ENCODE results near the gene COL2A1.

GRCh38 chr12:48010366-48010970 is 6.2 kb upstream of the COL2A1 start:
- TF ChIP-seq ARNTL (CRISPR knock-in tag; IDR thresholded peaks at IDR 0.05; ENCODE audit: borderline replicate concordance, low read depth) (no peak), ZFP30 (CRISPR knock-in tag; IDR thresholded peaks at IDR 0.05) (no peak), OSR1 (CRISPR knock-in tag; IDR thresholded peaks at IDR 0.05) (no peak), CSDC2 (CRISPR knock-in tag; IDR thresholded peaks at IDR 0.05) (no peak), PPARA (CRISPR knock-in tag; IDR thresholded peaks at IDR 0.05; ENCODE audit: borderline replicate concordance) (no peak), ESRRG (CRISPR knock-in tag; IDR thresholded peaks at IDR 0.05) (no peak), PATZ1 (CRISPR knock-in tag; IDR thresholded peaks at IDR 0.05; ENCODE audit: borderline replicate concordance) (no peak), ZC3H10 (CRISPR knock-in tag; IDR thresholded peaks at IDR 0.05) (no peak), TOX (CRISPR knock-in tag; IDR thresholded peaks at IDR 0.05; ENCODE audit: borderline replicate concordance) (no peak), RARB (CRISPR knock-in tag; IDR thresholded peaks at IDR 0.05) (no peak), ZFP3 (CRISPR knock-in tag; IDR thresholded peaks at IDR 0.05) (no peak), BACH2 (CRISPR knock-in tag; IDR thresholded peaks at IDR 0.05; ENCODE audit: borderline replicate concordance) (no peak), ZNF70 (CRISPR knock-in tag; IDR thresholded peaks at IDR 0.05) (no peak), CREB5 (CRISPR knock-in tag; IDR thresholded peaks at IDR 0.05; ENCODE audit: low read depth) (no peak)
